ENCODE data around the gene PPFIA1. TPM values are rescaled to one million over a fixed set of nuclear protein-coding genes. Genes with fewer than 3 reads are reported as not detected.
"Not testable (repeated sequence)": the region's sequence is repeated elsewhere in the genome, so short reads cannot be mapped to it uniquely, and the experiment has no call there.

Gene PPFIA1
- total RNA-seq, 1 donor from 2014 or later: 52.3 TPM

- TF ChIP-seq CTCF (IDR thresholded peaks at IDR 0.05; ENCODE audit: unreplicated experiment): no peak
- no peak overlapping the region for H3K27ac Mint-ChIP-seq (ENCODE audit: unreplicated experiment)
These were observed 18.2 kb downstream of the PPFIA1 start for GRCh38 chr11:70288721-70289120.

GRCh38 chr11:70289582-70289981, 19.1 kb downstream of the PPFIA1 start:
- Mint-ChIP-seq H3K27ac (ENCODE audit: unreplicated experiment) (no peak overlapping the region), H3K9me3 (ENCODE audit: unreplicated experiment) (no peaks in the 10 kb centered on the region), H3K4me1 (ENCODE audit: unreplicated experiment) (no peaks in the 10 kb centered on the region), H3K27me3 (ENCODE audit: unreplicated experiment) (peaks cover 4% of the 10 kb centered on the region), H3K4me3 (ENCODE audit: unreplicated experiment) (no peak overlapping the region), H3K36me3 (ENCODE audit: low read depth, unreplicated experiment) (peaks cover 27% of the 10 kb centered on the region)
- no peak for TF ChIP-seq CTCF (IDR thresholded peaks at IDR 0.05; ENCODE audit: unreplicated experiment)
- DNase-seq (ENCODE audit: low spot score): no peak

More at GRCh38 chr11:70288721-70289120, 18.2 kb downstream of the PPFIA1 start:
- DNase-seq (ENCODE audit: low spot score): no peak
- H3K4me3 Mint-ChIP-seq (ENCODE audit: unreplicated experiment): no peak overlapping the region
- no peaks in the 10 kb centered on the region for H3K9me3 Mint-ChIP-seq (ENCODE audit: unreplicated experiment)
- no peaks in the 10 kb centered on the region for H3K27me3 Mint-ChIP-seq (ENCODE audit: unreplicated experiment)
- no peaks in the 10 kb centered on the region for H3K4me1 Mint-ChIP-seq (ENCODE audit: unreplicated experiment)
- H3K36me3 Mint-ChIP-seq (ENCODE audit: low read depth, unreplicated experiment): peaks cover 28% of the 10 kb centered on the region

GRCh38 chr11:70290361-70291065, 20.0 kb downstream of the PPFIA1 start:
- no peak for DNase-seq (ENCODE audit: low spot score)
- Mint-ChIP-seq H3K27me3 (ENCODE audit: unreplicated experiment) (peaks cover 4% of the 10 kb centered on the region), H3K4me3 (ENCODE audit: unreplicated experiment) (no peak overlapping the region), H3K36me3 (ENCODE audit: low read depth, unreplicated experiment) (peaks cover 25% of the 10 kb centered on the region), H3K27ac (ENCODE audit: unreplicated experiment) (no peak overlapping the region), H3K4me1 (ENCODE audit: unreplicated experiment) (no peaks in the 10 kb centered on the region), H3K9me3 (ENCODE audit: unreplicated experiment) (no peaks in the 10 kb centered on the region)
- no peak for TF ChIP-seq CTCF (IDR thresholded peaks at IDR 0.05; ENCODE audit: unreplicated experiment)

- Mint-ChIP-seq H3K27ac (ENCODE audit: unreplicated experiment) (no peak overlapping the region), H3K9me3 (ENCODE audit: unreplicated experiment) (no peaks in the 10 kb centered on the region), H3K4me1 (ENCODE audit: unreplicated experiment) (no peaks in the 10 kb centered on the region), H3K27me3 (ENCODE audit: unreplicated experiment) (peaks cover 4% of the 10 kb centered on the region), H3K4me3 (ENCODE audit: unreplicated experiment) (no peak overlapping the region), H3K36me3 (ENCODE audit: low read depth, unreplicated experiment) (peaks cover 21% of the 10 kb centered on the region)
- no peak for TF ChIP-seq CTCF (IDR thresholded peaks at IDR 0.05; ENCODE audit: unreplicated experiment)
- no peak for DNase-seq (ENCODE audit: low spot score)
These were observed 21.7 kb downstream of the PPFIA1 start for GRCh38 chr11:70292166-70292565.

GRCh38 chr11:70292863-70293262, 22.4 kb downstream of the PPFIA1 start:
- no peak for TF ChIP-seq CTCF (IDR thresholded peaks at IDR 0.05; ENCODE audit: unreplicated experiment)
- DNase-seq (ENCODE audit: low spot score): no peak
- peaks cover 18% of the 10 kb centered on the region for H3K36me3 Mint-ChIP-seq (ENCODE audit: low read depth, unreplicated experiment)
- H3K4me1 Mint-ChIP-seq (ENCODE audit: unreplicated experiment): no peaks in the 10 kb centered on the region
- no peaks in the 10 kb centered on the region for H3K9me3 Mint-ChIP-seq (ENCODE audit: unreplicated experiment)
- H3K4me3 Mint-ChIP-seq (ENCODE audit: unreplicated experiment): peak overlapping the region; percentile 1
- no peak overlapping the region for H3K27ac Mint-ChIP-seq (ENCODE audit: unreplicated experiment)
- peaks cover 4% of the 10 kb centered on the region for H3K27me3 Mint-ChIP-seq (ENCODE audit: unreplicated experiment)

GRCh38 chr11:70295166-70295565, 24.7 kb downstream of the PPFIA1 start:
- H3K36me3 Mint-ChIP-seq (ENCODE audit: low read depth, unreplicated experiment): peaks cover 29% of the 10 kb centered on the region
- not testable (repeated sequence) for H3K27ac Mint-ChIP-seq (ENCODE audit: unreplicated experiment); H3K27me3 Mint-ChIP-seq (ENCODE audit: unreplicated experiment); DNase-seq (ENCODE audit: low spot score); H3K4me3 Mint-ChIP-seq (ENCODE audit: unreplicated experiment); H3K9me3 Mint-ChIP-seq (ENCODE audit: unreplicated experiment); H3K4me1 Mint-ChIP-seq (ENCODE audit: unreplicated experiment)

Data from endothelial cell (in vitro differentiated cells).